Neutrophil (primary cell): Measurements from ENCODE around the gene EEF1AKMT3.

Source experiments
- H3K27ac ChIP-seq: fragments of 200-600 bp; sonication (generic); 2 replicates; pipeline ENCODE4 v1.5.1; 2016; ENCODE audit warnings: mild to moderate bottlenecking, moderate library complexity
- H3K27me3 ChIP-seq: fragments of 200-600 bp; sonication (generic); 2 replicates; pipeline ENCODE4 v1.6.0; 2016; ENCODE audit warnings: mild to moderate bottlenecking
- H3K36me3 ChIP-seq: fragments of 200-600 bp; sonication (generic); 2 replicates; pipeline ENCODE4 v1.5.1; 2017
- H3K4me1 ChIP-seq, 2 experiments: fragments of 200-600 bp in 1 of 2; sonication (generic) in 1 of 2; 1 replicate in 1 of 2; 2 replicates in 1 of 2; pipeline versions ENCODE4 v1.5.1 to v1.6.1; 2013 to 2016; ENCODE audit warnings: low read depth in 1 of 2, low read length in 1 of 2, mild to moderate bottlenecking in 1 of 2, moderate library complexity in 1 of 2; ENCODE audit not compliant: control insufficient read depth in 1 of 2, insufficient read depth in 1 of 2
- H3K4me3 ChIP-seq, 2 experiments: fragments of 200-600 bp in 1 of 2; sonication (generic) in 1 of 2; 1 replicate in 1 of 2; 2 replicates in 1 of 2; pipeline ENCODE4 v1.5.1; 2013 to 2016; ENCODE audit warnings: low read depth in 1 of 2, low read length in 1 of 2, mild to moderate bottlenecking in 1 of 2, moderate library complexity in 1 of 2
- H3K9me3 ChIP-seq: fragments of 200-600 bp; sonication (generic); 2 replicates; pipeline ENCODE4 v1.5.1; 2016
- CTCF ChIP-seq: fragments of 200-600 bp; sonication (generic); IDR thresholded peaks from 2 replicates; pipeline ENCODE4 v1.5.1; 2016; ENCODE audit warnings: antibody characterized with exemption

EEF1AKMT3 gene

GRCh38 chr12:57775044-57775443, 2.6 kb downstream of the EEF1AKMT3 start:
- TF ChIP-seq CTCF = no peak
- no peak overlapping the region for H3K27ac ChIP-seq
- no peaks in the 10 kb centered on the region for H3K9me3 ChIP-seq
- peaks cover 14 to 19% of the 10 kb centered on the region in 2 experiments for H3K4me1 ChIP-seq
- no peaks in the 10 kb centered on the region for H3K36me3 ChIP-seq
- peaks cover 9% of the 10 kb centered on the region for H3K27me3 ChIP-seq
- no peak overlapping the region for H3K4me3 ChIP-seq

GRCh38 chr12:57775563-57776246, 3.3 kb downstream of the EEF1AKMT3 start:
- no peaks in the 10 kb centered on the region for H3K9me3 ChIP-seq
- H3K27me3 ChIP-seq = peaks cover 9% of the 10 kb centered on the region
- H3K4me3 ChIP-seq = no peak overlapping the region
- TF ChIP-seq CTCF = no peak
- H3K36me3 ChIP-seq = no peaks in the 10 kb centered on the region
- H3K27ac ChIP-seq = no peak overlapping the region
- peaks cover 16 to 24% of the 10 kb centered on the region in 2 experiments for H3K4me1 ChIP-seq

GRCh38 chr12:57776247-57776587, 3.8 kb downstream of the EEF1AKMT3 start:
- Histone ChIP-seq H3K9me3 (no peaks in the 10 kb centered on the region), H3K36me3 (no peaks in the 10 kb centered on the region), H3K4me1 (peaks cover 21 to 28% of the 10 kb centered on the region in 2 experiments), H3K4me3 (no peak overlapping the region), H3K27ac (no peak overlapping the region), H3K27me3 (peaks cover 9% of the 10 kb centered on the region)
- TF ChIP-seq CTCF = no peak

- Histone ChIP-seq H3K4me3 (no peak overlapping the region), H3K27ac (no peak overlapping the region), H3K36me3 (no peaks in the 10 kb centered on the region), H3K4me1 (peaks cover 25 to 28% of the 10 kb centered on the region in 2 experiments), H3K27me3 (peaks cover 9% of the 10 kb centered on the region), H3K9me3 (no peaks in the 10 kb centered on the region)
- no peak for TF ChIP-seq CTCF
Observed at GRCh38 chr12:57777367-57777766, 5.0 kb downstream of the EEF1AKMT3 start.

- no peaks in the 10 kb centered on the region for H3K36me3 ChIP-seq
- TF ChIP-seq CTCF = no peak
- H3K27me3 ChIP-seq = peaks cover 6% of the 10 kb centered on the region
- no peaks in the 10 kb centered on the region for H3K9me3 ChIP-seq
- no peak overlapping the region for H3K27ac ChIP-seq
- peaks cover 22 to 26% of the 10 kb centered on the region in 2 experiments for H3K4me1 ChIP-seq
- no peak overlapping the region for H3K4me3 ChIP-seq
Observed at GRCh38 chr12:57777911-57778310, 5.5 kb downstream of the EEF1AKMT3 start.
